OCI-LY7 (cell line): ENCODE measurements around the gene BASP1.

Source experiments
- EZH2phosphoT487 ChIP-seq: fragments of 200-600 bp; sonication (generic); IDR thresholded peaks from 2 replicates; pipeline ENCODE4 v1.6.1; 2018; ENCODE audit warnings: low read depth, borderline replicate concordance, mild to moderate bottlenecking, mixed run types, antibody characterized with exemption, low read length, moderate library complexity, mixed read lengths
- TF ChIP-seq, protein P1 (sequence below): fragments of 200-600 bp; sonication (generic); conservative IDR thresholded peaks from 2 replicates; pipeline ENCODE4 v1.5.1; 2014; ENCODE audit warnings: mild to moderate bottlenecking, antibody characterized with exemption, low read length, moderate library complexity, mixed read lengths

DNA sequence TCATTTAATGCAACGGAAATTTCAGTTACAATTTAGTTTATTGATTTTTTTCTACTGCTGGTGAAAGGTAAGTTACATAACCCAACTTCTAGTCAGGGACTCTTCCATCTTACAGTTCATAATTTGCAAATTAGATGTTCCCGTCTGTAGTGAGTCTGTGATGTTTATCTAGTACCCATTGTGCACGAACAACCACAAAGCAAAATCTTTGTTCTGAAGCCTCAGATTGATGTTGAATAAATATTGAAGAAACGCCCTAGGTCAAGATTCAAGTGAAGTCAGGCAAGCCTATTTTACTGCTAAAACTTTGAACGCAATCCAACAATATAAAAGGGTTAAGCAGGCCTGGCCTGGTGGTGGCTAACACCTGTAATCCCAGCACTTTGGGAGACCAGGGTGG, 43.1 kb downstream of the BASP1 start:
- TF ChIP-seq, protein P1, sequence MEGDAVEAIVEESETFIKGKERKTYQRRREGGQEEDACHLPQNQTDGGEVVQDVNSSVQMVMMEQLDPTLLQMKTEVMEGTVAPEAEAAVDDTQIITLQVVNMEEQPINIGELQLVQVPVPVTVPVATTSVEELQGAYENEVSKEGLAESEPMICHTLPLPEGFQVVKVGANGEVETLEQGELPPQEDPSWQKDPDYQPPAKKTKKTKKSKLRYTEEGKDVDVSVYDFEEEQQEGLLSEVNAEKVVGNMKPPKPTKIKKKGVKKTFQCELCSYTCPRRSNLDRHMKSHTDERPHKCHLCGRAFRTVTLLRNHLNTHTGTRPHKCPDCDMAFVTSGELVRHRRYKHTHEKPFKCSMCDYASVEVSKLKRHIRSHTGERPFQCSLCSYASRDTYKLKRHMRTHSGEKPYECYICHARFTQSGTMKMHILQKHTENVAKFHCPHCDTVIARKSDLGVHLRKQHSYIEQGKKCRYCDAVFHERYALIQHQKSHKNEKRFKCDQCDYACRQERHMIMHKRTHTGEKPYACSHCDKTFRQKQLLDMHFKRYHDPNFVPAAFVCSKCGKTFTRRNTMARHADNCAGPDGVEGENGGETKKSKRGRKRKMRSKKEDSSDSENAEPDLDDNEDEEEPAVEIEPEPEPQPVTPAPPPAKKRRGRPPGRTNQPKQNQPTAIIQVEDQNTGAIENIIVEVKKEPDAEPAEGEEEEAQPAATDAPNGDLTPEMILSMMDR: no peak
- TF ChIP-seq EZH2phosphoT487: no peak
